Progenitor cell of endocrine pancreas (in vitro differentiated cells): ENCODE measurements around the gene CAMSAP1. TPM values are rescaled to one million over a fixed set of nuclear protein-coding genes. Genes with fewer than 3 reads are reported as not detected.
A peak's percentile ranks its signal among the peaks of the same experiment; 100 is the strongest.

Experiments used
- DNase-seq: peaks from one replicate; pipeline ENCODE4 v3.0.0; 2021; ENCODE audit warnings: low spot score; ENCODE audit not compliant: unreplicated experiment
- H3K27ac Mint-ChIP-seq: 2 replicates; pipeline ENCODE4 v1.8.0; 2021; ENCODE audit warnings: mild to moderate bottlenecking, moderate library complexity, mixed read lengths
- H3K27me3 Mint-ChIP-seq: 2 replicates; pipeline ENCODE4 v1.8.0; 2021; ENCODE audit warnings: mixed read lengths
- H3K36me3 Mint-ChIP-seq: 2 replicates; pipeline ENCODE4 v1.8.0; 2022; ENCODE audit warnings: mixed read lengths; ENCODE audit not compliant: insufficient read depth
- H3K4me1 Mint-ChIP-seq: 2 replicates; pipeline ENCODE4 v1.8.0; 2021; ENCODE audit warnings: low read depth, mixed read lengths
- H3K4me3 Mint-ChIP-seq: 2 replicates; pipeline ENCODE4 v1.8.0; 2021; ENCODE audit warnings: low read depth, mild to moderate bottlenecking, moderate library complexity, mixed read lengths
- H3K9me3 Mint-ChIP-seq: 2 replicates; pipeline ENCODE4 v1.8.0; 2021; ENCODE audit warnings: low read depth, mixed read lengths
- total RNA-seq: library from RNA; stranded (reverse); gene quantifications from 2 replicates; pipeline ENCODE4 v1.2.1, GENCODE V29; 2021
- TF ChIP-seq, protein P1 (sequence below): fragments of 200-600 bp; sonication (generic); IDR thresholded peaks from one replicate; pipeline ENCODE4 v1.5.0; 2021; ENCODE audit warnings: antibody characterized with exemption, mild to moderate bottlenecking; ENCODE audit not compliant: unreplicated experiment

CAMSAP1 gene
- total RNA-seq, 1 donor from 2014 or later: 82.2 TPM

DNA sequence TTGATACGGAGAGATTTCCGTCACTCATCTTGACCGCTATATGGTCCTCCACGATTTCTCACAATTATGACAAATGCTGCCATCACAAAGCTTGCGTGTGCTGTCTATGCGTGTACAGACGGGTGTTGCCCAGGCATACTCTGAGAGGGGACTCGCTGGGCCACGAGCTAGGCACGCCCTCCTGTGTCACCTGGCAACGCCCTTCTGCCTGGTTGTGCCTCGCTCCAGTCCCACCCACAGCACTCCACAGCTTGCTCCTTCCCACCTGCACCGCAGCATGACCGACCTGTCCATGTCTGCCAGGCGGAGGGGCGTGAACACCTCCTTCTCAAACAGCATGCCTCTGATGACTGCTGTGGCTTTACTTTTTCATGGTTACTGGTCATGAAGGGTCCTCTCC is 55.6 kb downstream of the CAMSAP1 start:
- Mint-ChIP-seq H3K36me3 (peaks cover 29% of the 10 kb centered on the region), H3K27ac (peak overlapping the region; percentile 22)
- TF ChIP-seq, protein P1, sequence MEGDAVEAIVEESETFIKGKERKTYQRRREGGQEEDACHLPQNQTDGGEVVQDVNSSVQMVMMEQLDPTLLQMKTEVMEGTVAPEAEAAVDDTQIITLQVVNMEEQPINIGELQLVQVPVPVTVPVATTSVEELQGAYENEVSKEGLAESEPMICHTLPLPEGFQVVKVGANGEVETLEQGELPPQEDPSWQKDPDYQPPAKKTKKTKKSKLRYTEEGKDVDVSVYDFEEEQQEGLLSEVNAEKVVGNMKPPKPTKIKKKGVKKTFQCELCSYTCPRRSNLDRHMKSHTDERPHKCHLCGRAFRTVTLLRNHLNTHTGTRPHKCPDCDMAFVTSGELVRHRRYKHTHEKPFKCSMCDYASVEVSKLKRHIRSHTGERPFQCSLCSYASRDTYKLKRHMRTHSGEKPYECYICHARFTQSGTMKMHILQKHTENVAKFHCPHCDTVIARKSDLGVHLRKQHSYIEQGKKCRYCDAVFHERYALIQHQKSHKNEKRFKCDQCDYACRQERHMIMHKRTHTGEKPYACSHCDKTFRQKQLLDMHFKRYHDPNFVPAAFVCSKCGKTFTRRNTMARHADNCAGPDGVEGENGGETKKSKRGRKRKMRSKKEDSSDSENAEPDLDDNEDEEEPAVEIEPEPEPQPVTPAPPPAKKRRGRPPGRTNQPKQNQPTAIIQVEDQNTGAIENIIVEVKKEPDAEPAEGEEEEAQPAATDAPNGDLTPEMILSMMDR: no peak

DNA sequence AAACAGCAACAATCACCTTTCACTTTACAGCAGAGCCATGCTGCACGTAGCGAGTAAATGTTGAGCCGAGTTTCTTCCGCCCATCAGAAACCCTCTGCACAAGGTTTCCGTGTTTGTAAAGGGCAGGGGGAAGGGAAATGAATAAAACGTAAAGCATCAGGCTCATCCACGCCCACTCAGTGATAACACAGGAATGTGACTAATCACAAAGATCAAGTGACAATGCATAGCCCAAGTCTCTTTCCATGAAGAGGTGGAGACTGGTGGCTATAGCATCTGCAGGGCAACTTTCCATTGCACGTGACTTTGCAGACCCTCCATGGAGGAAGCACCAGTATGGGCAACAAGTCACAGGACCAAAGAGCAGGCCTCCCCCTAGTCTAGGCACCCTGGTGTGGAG is 56.6 kb downstream of the CAMSAP1 start:
- DNase-seq: no peak
- Mint-ChIP-seq H3K36me3 (peaks cover 31% of the 10 kb centered on the region), H3K27ac (peak overlapping the region; percentile 85), H3K27me3 (no peaks in the 10 kb centered on the region), H3K4me1 (peaks cover 16% of the 10 kb centered on the region), H3K9me3 (peaks cover 9% of the 10 kb centered on the region), H3K4me3 (no peak overlapping the region)
- TF ChIP-seq, protein P1: no peak

More for the DNA sequence above, 55.6 kb downstream of the CAMSAP1 start:
- no peak overlapping the region for H3K4me3 Mint-ChIP-seq
- H3K27me3 Mint-ChIP-seq: no peaks in the 10 kb centered on the region
- H3K9me3 Mint-ChIP-seq: peaks cover under 1% of the 10 kb centered on the region
- peak; percentile 16 for DNase-seq
- peaks cover 16% of the 10 kb centered on the region for H3K4me1 Mint-ChIP-seq

DNA sequence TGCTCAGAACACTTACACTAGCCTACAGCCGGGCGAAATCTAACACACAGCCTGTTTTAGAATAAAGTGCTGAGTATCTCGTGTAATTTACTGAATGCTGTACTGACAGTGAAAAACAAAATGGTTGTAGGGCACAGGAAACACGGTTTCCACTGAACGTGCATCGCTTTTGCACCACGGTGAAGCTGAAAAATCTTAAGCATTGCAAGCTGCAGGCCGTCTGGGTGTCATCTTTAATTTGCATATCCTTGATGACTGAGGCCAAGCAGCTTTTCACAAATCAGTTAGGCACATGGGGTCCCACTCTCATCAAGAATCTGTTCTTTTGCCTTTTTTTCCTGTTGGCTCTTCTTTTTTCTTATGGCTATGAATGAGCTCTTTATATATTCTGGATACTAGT is 58.2 kb downstream of the CAMSAP1 start:
- Mint-ChIP-seq H3K27ac (no peak overlapping the region), H3K4me1 (peaks cover 16% of the 10 kb centered on the region), H3K27me3 (no peaks in the 10 kb centered on the region), H3K9me3 (peaks cover 24% of the 10 kb centered on the region), H3K36me3 (peaks cover 47% of the 10 kb centered on the region), H3K4me3 (no peak overlapping the region)
- TF ChIP-seq, protein P1: no peak
- DNase-seq: no peak

DNA sequence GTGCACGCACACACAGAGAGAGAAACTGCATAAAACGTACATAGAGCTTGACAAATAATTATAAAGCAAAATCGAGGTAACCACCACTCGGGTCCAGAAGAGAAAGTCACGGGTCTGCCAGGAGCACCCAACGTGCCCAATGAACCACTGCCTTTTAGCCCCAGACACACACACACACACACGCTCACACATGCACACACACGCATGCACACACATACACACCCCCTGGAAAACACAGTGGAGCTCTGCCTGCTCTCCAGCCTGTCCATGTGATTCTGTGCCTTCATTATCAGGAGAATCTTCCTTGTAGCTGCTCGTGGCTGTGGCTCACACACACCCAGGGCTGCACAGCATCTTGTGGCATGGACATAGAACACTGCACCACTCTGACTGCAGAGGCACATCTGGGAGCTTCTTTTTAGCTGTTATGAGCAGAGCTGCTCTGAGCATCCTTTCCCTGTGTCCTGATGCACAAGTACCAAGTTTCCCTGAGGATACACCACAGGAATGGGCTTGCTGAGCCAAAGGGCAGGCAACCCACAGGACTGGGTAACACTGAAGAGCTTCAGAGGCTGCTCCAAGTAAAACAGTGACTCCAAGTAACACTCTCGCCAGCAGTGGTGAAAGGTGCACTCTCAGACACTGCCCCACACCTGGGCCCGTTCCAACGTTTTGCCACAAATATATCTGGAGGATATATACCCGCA is 58.9 kb downstream of the CAMSAP1 start:
- DNase-seq: no peak
- peaks cover 28% of the 10 kb centered on the region for H3K9me3 Mint-ChIP-seq
- H3K4me1 Mint-ChIP-seq: peaks cover 16% of the 10 kb centered on the region
- TF ChIP-seq, protein P1: no peak
- no peak overlapping the region for H3K4me3 Mint-ChIP-seq
- peaks cover 51% of the 10 kb centered on the region for H3K36me3 Mint-ChIP-seq
- no peak overlapping the region for H3K27ac Mint-ChIP-seq
- H3K27me3 Mint-ChIP-seq: no peaks in the 10 kb centered on the region

DNA sequence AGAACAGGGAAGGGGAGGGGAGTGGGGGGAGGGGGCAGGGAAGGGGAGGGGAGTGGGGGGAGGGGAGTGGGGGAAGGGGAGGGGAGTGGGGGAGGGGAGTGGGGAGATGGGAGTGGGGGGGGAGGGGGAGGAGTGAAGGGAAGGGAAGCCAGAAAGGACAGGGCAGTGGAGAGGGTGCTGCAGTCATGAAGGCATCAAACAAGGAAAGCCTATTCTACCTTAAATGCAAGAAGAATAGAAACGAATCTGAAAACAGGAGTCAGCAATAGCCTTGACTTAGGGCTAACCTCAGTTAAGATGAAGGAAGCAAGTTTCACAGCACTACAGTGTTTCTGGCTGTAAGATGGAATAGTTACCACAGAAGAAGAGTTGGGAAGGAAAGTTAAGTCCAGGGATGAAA is 59.5 kb downstream of the CAMSAP1 start:
- Mint-ChIP-seq H3K27me3 (no peaks in the 10 kb centered on the region), H3K27ac (no peak overlapping the region), H3K4me3 (no peak overlapping the region), H3K4me1 (peaks cover 16% of the 10 kb centered on the region), H3K36me3 (peaks cover 53% of the 10 kb centered on the region), H3K9me3 (peaks cover 28% of the 10 kb centered on the region)
- TF ChIP-seq, protein P1: no peak
- DNase-seq: no peak
